A673 (cell line): ENCODE results near the gene TLE4.

Experiments used
- CTCF ChIP-seq: fragments of 300-800, 200-600 bp; sonication (generic); conservative IDR thresholded peaks from 2 replicates; pipeline ENCODE4 v1.5.1; 2017; ENCODE audit warnings: low read depth, mild to moderate bottlenecking, antibody characterized with exemption, low read length, moderate library complexity, mixed read lengths
- EZH2 ChIP-seq: fragments of 200-600 bp; sonication (generic); IDR thresholded peaks from 2 replicates; pipeline ENCODE4 v1.6.1; 2017; ENCODE audit warnings: borderline replicate concordance, low read depth, mild to moderate bottlenecking, mixed read lengths, antibody characterized with exemption, low read length; ENCODE audit not compliant: poor library complexity, severe bottlenecking

- TF ChIP-seq CTCF (no peak), EZH2 (no peak)
Measured at GRCh38 chr9:79645110-79645509, 73.3 kb downstream of the TLE4 start.
